ENCODE measurements around the gene MIX23. TPM values are rescaled to one million over a fixed set of nuclear protein-coding genes. Genes with fewer than 3 reads are reported as not detected.

Gene MIX23
- total RNA-seq, 1 donor from 2014 or later = 22.0 TPM

Other genes with a start within 250 kb of the MIX23 start
- not detected for gene CASR, start 199.6 kb downstream of the MIX23 start, total RNA-seq
- 28.7 TPM for gene CSTA, start 58.0 kb downstream of the MIX23 start, total RNA-seq
- 29.1 TPM for gene FAM162A, start 951 bp upstream of the MIX23 start, total RNA-seq
- gene WDR5B, start 32.8 kb upstream of the MIX23 start, total RNA-seq = 4.0 TPM
- 107 TPM for gene KPNA1, start 131.7 kb upstream of the MIX23 start, total RNA-seq
- gene PARP9, start 181.1 kb upstream of the MIX23 start, total RNA-seq = 39.6 TPM
- 41.6 TPM for gene DTX3L, start 181.1 kb upstream of the MIX23 start, total RNA-seq
- gene PARP15, start 194.4 kb upstream of the MIX23 start, total RNA-seq = 2.9 TPM